Measurements from ENCODE around the gene RFT1.

DNA sequence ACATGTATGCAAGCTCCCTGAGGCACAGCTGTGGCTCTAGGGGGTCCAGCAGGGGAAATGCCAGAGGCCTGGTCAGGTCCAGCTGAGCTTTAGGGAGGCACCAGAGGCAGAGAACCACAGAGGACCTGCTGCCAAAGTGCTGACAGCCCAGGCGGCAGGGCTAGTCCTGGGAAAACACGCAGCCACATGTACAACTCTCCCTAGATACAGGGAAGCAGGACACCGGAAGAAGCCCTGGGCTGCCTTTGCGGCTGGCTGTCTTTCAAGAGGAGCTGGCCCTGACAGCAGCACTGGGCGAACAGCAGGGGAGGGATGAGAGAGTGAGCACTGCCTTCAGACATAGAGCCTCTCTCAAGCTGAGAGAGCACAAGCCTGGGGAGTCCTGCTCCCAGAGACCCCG is 40.7 kb downstream of the RFT1 start:
- TF ChIP-seq, protein P1, sequence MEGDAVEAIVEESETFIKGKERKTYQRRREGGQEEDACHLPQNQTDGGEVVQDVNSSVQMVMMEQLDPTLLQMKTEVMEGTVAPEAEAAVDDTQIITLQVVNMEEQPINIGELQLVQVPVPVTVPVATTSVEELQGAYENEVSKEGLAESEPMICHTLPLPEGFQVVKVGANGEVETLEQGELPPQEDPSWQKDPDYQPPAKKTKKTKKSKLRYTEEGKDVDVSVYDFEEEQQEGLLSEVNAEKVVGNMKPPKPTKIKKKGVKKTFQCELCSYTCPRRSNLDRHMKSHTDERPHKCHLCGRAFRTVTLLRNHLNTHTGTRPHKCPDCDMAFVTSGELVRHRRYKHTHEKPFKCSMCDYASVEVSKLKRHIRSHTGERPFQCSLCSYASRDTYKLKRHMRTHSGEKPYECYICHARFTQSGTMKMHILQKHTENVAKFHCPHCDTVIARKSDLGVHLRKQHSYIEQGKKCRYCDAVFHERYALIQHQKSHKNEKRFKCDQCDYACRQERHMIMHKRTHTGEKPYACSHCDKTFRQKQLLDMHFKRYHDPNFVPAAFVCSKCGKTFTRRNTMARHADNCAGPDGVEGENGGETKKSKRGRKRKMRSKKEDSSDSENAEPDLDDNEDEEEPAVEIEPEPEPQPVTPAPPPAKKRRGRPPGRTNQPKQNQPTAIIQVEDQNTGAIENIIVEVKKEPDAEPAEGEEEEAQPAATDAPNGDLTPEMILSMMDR (IDR thresholded peaks at IDR 0.05), result no peak
- no peak for TF ChIP-seq POLR2A (IDR thresholded peaks at IDR 0.05)
